ENCODE results near the gene PTCRA.
"Not testable (repeated sequence)": the region's sequence is repeated elsewhere in the genome, so short reads cannot be mapped to it uniquely, and the experiment has no call there.

Gene PTCRA, protein sequence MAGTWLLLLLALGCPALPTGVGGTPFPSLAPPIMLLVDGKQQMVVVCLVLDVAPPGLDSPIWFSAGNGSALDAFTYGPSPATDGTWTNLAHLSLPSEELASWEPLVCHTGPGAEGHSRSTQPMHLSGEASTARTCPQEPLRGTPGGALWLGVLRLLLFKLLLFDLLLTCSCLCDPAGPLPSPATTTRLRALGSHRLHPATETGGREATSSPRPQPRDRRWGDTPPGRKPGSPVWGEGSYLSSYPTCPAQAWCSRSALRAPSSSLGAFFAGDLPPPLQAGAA

DNA sequence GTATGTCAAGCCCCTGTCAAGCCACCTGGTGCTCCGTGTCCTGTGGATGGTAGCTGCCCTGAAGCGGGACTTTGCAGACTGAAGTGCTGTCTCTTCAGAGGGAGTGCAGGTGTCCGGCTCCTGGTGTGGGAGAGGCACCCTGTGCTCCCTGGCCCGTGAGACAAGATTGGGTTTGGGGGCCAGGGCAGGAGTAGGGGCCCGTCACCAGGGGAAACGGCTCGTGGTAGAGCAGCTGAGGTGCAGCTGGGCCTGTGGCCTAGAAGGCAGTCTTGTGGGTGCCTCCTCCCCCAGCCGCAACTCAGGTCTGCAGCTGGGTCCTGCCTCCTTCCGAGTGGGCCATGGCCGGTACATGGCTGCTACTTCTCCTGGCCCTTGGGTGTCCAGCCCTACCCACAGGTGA is at the start of gene PTCRA:
Gene PTCRA (plus strand): TSS at position 322 of the 400 bp plus-strand sequence. CDS start 17 bp downstream, at position 339.
- DNase-seq: no peak

DNA sequence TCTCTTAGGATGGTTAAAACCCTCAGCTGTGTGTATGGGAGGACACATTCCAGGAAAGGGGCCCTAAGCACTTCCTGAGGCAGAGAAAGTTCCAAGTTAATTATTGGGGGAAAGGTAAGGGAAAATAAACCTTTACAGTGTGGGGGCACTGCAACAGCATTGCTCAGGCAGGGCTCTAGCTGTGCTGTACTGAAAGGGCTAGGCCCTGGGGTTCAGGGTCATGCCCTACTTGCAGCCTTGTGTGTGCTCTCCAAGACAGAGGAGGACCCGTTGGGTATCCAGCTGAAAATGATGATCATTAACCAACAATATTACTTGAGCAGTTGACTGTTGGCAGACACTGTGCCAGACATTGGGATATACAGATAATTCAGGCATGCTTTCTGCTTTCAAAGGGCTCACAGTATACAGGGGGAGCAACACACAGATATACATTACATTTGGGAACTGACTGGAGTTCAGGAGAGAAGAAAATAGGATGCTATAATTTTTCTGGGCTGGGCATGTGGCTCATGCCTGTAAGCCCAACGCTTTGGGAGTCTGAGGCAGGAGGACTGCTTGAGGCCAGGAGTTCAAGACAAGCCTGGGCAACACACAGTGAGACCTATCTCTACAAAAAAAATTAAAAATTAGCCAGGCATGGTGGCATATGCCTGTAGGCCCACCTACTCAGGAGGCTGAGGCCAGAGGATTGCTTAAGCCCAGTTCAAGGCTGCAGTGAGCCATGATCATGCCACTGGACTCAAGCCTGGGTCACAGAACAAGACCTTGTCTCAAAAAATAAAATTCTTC is 45.5 kb upstream of the PTCRA start:
- no peak for DNase-seq

DNA sequence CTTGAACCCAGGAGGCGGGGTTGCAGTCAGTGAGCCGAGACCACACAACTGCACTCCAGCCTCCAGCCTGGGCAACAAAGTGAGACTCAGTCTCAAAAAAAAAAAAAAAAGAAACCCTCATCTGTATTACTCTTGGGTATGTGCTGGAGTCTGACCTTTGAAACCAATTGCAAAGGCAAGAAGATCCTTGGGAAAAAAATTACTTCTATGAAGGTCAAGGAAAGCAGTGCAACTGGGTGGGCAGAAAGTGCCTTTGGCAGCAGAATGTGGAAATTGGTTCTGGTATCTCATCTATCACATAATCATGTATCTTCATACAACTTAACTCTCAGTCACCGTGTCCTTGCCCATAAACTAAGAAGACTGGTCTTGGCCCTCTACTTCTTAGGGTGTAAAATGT is 44.1 kb upstream of the PTCRA start:
- no peak for DNase-seq

DNA sequence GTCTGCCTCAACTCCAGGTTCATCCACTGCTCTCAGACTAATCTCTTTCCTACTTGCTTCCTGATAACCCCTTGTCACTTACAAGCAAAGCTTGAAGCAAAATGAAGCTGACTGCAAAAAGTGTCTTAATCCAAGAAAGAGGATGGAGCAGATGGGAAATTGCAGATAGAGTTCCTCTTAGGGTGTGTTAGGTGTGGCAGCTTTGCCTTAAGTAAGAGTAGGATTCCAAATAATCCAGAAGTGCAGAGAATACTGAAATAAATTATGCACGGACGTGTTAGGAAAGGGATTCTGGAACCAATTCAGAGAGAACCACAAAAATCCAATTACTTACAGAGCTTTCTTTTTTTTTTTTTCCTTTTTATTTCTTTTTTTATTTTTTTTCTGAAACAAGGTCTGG is 42.5 kb upstream of the PTCRA start:
- no peak for DNase-seq

DNA sequence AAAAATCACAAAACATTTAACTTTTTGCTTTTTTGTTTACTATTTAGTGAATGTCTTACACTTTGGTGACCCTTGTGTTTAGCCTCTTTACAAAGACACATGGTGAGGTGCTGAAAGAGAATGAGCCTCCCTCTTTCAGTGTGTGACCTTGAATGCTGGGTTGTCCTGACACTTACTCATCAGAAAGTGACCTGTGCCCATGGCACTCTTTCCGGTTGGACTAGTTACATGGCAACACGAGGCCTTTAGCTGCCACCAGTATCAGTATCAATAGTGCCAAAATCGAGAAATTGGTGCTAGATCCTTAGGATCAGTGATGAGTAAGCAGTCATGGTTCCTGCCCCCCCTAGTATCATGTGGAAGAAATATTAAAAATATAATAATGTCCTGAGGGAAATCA is 38.2 kb upstream of the PTCRA start:
- DNase-seq: no peak

DNA sequence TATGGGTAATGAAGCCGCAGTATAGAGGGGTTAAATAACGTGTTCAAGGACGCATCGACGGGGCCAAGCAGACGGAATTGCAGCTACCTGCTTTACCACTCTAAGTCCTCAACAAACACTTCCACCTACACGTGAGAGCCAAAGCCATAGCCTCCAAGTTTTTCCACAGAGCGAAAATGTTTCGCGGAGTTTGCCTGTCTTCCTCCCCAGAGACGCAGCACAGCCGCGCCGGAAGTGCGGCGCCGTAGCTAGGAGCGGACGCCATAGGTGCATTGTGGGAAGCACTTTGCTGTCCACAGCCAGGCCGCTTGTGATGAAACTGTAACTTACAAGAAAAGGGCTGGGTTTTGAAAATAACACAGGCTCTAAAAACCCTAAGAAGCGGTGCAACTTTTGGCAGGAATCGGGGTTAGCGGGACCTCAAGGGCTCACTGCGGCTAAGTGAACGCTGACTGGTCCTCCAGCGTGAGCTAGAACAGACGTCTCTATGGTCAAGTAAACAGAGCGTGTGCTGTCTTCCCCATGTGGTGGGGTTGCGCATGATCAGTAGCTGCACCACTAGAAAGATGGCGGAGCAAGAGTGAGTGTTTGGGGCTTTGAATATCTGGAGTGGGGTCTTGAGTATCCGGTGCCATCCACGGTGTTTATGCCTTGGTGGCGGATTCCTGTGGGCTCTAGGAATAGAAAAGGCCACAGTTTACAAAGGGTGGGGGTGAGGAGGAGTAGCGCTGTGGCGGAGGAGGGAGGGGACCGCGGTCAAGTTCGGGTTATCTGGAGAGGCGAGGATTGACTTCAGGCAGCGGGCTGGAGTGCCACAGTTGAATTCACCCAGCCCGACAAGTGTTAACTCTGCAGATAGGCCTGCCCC is 36.2 kb upstream of the PTCRA start, which contains the start of gene RPL7L1:
Gene RPL7L1 (plus strand): TSS at position 245 of the 868 bp plus-strand sequence. CDS start 295 bp downstream, at position 540.
- peak; percentile 76 to 82 for DNase-seq

DNA sequence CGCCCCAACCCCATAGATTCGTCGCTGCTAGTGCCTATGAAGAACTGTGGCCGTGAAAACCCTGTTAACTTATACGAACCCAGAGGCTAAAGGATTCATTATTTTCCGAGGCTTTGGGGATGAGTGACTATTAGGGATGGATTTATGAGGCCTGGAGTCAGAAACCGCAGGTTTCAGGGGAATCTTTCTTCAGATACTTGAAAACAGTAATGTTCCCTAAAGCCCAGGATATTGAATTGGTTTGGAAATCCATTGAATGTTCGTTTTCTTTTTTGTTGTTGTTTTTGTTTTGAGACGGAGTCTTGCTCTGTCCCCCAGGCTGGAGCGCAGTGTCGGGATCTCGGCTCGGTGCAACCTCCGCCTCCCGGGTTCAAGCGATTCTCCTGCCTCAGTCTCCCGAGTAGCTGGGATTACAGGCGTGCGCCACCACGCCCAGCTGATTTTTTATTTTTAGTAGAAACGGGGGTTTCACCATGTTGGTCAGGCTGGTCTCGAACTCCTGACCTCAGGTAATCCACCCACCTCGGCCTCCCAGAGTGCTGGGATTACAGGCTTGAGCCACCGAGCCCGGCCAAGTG is 35.5 kb upstream of the PTCRA start:
- DNase-seq: not testable (repeated sequence)

DNA sequence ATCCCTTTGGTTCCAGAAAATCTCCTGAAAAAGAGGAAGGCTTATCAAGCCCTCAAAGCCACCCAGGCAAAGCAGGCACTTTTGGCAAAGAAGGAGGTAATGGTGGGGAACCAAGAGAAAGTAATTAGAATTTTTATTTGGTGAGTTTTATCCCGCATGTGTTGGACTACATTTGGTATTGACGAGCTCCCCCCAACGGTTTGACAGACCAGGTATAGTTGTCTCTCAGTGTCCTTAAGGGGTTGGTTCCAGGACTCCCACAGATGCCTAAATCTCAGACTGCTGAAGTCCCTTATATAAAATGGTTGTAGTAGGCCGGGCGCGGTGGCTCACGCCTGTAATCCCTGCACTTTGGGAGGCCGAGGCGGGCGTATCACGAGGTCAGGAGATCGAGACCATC is 35.0 kb upstream of the PTCRA start:
- DNase-seq: not testable (repeated sequence)

DNA sequence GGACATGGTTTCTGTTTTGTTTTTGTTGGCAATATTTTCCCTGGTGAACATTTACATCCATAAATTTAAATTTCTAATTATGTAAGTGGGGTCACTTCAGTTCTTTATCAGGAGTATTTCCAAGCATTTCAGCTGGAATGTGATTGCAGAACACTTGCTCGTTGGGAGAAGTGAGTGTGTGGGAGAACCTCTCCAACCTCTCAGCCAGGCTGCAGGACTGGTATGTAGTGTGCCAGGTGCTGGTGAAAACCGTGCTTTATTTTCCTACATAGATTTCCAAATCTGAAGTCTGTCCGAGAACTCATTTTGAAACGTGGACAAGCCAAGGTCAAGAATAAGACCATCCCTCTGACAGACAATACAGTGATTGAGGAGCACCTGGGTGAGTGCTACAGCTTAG is 30.2 kb upstream of the PTCRA start:
- DNase-seq: no peak

DNA sequence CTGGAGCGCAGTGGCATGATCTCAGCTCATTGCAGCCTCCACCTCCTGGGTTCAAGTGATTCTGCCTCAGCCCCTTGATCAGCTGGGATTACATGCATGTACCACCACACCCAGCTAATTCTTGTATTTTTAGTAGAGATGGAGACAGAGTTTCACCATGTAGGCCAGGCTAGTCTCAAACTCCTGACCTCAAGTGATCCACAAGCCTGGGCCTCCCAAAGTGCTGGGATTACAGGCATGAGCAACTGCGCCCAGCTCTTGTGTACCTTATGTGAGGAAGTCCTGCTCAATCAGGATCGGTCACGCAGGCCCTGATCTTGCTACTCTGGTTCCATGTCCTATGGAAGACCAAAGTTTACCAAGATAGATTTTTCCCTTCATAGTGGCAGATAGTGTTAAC is 27.7 kb upstream of the PTCRA start:
- not testable (repeated sequence) for DNase-seq

DNA sequence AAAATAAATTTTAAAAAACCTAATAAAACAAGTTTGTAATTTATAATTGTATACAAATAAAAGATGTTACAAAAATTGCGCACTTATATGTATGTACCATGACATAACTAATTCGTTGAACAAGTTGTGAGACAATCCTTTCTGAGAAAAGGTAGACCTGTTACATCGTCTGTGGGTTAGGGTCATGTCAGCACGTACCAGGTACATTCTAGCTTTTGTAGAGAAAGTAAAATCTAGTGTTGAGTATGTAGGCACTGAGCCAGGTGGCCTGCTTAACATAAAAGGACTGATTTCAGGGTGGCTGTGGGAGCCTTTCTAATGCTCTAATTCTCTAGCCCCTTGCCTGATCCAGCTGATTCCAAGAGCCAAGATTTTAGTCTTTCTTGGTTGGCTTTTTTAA is 26.0 kb upstream of the PTCRA start:
- DNase-seq: no peak

DNA sequence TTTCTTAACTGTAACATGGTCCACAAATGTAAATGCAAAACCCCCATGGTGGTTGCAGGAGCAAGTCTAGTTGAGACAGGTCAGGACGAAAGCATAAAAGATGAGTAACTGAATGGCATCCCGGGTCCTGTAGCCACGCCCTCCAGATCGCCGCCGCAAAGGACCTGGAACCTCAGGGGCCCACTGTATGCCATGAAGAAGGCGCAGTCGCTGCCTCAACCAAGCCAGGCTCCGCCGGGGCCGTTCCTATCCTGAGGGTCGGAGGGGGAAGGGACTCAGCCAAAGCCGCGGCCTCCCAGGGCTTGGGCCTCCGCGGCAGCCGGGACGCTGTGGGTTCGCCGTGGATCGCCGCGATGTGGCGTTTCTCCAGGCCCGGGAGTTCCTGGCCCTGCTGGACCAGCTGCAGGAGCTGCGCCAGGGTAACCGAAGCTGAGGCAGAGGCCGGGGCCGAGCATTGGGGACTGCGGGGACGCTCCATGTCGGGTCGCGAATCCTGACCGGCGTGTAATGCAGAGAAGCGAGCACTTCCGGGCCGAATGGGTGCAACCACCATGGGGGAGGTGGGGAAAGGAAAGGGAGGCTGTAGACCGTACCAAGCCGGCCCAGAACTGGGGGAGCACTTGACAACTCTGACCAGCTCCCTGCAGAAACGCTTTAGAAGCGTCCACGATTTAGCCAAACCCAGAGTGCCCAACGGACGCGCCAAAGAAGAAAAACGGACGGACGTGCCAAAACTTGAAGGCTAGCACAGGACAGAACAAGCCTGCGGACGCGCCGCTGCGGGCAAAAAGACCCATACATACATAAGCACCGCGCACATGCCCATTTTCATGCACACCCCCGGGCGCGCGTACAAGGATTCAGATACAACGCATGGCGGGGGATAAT is 25.3 kb upstream of the PTCRA start:
- DNase-seq: peak; percentile 98

DNA sequence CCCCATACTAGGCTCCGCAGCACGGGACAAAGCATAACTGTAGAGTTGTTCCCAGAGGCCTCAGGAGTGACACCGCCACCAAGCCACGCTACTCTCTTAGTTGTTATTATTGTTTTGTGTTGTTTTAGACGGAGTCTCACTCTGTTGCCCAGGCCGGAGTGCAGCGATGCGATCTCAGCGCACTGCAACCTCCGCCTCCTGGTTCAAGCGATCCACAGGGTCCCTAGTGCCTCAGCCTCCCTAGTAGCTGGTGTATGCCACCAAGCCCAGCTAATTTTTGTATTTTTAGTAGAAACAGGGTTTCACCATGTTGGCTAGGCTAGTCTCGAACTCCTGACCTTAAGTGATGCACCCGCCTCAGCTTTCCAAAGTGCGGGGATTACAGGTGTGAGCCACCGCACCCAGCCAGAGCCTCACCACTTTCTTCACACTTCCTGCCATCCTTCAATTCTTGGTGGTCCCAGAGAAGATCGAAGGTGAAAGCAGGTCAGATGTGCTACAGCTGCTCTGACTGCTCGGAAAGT is 24.6 kb upstream of the PTCRA start:
- DNase-seq: no peak

DNA sequence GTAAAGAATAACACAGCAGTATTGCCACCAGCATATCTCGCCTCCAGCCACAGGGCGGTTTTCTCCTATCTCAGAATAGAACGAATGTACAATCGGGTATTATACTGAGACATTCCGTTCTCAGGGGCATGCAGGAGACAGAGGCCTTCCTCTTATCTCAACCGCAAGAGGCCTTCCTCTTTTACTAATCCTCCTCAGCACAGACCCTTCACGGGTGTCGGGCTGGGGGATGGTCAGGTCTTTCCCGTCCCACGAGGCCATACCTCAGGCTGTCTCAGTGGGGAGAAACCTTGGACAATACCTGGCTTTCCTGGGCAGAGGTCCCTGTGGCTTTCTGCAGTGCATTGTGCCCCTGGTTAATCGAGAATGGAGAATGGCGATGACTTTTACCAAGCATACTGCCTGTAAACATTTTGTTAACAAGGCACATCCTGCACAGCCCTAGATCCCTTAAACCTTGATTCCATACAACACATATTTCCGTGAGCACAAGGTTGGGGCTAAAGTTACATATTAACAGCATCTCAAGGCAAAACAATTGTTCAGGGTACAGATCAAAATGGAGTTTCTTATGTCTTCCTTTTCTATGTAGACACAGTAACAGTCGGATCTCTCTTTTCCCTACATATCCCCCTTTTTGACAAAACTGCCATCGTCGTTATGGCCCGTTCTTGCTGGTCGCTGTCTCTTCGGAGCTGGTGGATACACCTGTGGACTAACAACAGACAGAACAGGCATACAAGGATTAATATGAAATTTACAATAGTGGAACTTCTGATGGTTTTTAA is 21.6 kb upstream of the PTCRA start:
- not testable (repeated sequence) for DNase-seq

DNA sequence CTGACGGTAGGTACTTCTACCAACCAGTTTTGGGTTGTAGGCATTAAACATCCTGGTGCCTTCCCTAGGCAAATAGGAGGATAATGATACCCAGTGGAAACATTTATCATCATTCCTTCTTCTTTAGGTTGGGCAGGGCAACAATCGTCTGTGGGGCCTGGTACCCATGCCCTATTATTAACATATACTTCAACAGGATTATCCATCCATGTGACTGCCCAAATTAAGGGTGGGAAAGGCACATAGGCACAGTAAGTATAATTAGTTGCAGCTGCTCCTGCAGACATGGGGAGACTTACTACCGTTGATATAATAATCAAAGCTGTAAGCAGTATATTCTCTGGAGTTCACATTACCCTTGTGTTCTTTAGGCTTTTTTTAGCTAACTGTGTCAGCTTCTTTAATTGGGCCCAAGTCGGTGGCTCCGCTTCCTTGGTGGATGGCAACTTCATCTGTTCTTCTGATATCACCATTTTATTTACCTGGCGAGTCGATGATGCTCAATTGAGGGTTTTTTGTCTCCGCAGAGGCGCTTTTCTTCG is 19.6 kb upstream of the PTCRA start:
- DNase-seq: no peak

DNA sequence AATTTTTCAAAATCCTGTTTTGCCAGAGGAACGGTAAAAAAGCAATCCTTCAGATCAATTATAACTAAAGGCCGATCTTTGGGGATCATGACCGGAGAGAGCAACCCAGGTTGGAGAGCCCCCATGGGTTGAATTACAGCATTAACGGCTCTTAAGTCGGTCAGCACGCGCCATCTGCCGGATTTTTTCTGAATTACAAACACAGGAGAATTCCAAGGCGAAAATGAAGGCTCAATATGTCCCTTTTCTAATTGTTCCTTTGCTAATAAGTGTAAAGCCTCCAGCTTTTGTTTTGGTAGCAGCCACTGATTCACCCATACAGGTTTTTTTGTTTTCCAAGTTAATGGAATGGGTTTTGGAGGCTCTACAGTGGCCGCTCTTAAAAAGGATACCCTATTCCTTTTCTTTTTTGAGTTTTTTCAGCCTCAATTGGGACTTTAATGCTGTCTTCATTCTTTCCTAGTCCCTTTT is 16.9 kb upstream of the PTCRA start:
- DNase-seq: peak; percentile 77 to 78

DNA sequence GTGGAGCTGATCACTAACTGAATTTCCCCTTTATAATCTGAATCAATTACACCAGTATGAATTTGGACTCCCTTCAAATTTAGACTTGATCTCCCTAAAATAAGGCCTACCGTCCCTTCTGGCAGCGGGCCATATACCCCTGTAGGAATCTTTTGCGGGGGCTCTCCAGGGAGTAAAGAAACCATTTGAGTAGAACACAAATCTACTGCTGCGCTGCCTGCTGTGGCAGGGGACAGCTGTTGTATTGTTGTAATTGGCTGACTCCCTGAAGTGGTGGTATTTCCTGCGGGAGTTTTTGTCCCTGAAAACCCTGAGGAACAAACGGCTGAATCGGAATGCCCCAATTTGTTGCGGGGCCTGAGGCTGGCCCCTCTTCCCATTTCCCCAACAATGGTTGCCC is 16.0 kb upstream of the PTCRA start:
- peak in 1 of 2 experiments; percentile 23 for DNase-seq

DNA sequence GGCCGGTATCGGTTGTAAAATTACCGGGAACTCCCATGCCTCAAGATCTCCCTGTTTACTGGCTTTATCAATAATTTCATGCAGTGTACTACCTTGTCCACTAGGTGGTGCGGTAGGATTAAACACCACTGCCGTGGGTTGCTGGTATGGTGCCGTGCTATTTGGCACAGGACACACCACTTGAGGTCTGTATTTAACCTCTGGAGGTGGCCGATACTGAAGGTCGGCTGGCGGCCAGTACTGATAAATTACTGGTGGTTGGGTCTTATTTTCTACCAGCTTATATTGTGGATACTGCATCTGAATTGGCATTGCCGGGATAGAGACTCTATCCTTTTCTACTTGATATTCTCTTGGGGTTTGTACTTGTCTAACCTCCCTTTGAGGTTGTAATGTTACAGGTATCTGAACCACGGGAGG is 14.3 kb upstream of the PTCRA start:
- DNase-seq: peak; percentile 94 to 95

DNA sequence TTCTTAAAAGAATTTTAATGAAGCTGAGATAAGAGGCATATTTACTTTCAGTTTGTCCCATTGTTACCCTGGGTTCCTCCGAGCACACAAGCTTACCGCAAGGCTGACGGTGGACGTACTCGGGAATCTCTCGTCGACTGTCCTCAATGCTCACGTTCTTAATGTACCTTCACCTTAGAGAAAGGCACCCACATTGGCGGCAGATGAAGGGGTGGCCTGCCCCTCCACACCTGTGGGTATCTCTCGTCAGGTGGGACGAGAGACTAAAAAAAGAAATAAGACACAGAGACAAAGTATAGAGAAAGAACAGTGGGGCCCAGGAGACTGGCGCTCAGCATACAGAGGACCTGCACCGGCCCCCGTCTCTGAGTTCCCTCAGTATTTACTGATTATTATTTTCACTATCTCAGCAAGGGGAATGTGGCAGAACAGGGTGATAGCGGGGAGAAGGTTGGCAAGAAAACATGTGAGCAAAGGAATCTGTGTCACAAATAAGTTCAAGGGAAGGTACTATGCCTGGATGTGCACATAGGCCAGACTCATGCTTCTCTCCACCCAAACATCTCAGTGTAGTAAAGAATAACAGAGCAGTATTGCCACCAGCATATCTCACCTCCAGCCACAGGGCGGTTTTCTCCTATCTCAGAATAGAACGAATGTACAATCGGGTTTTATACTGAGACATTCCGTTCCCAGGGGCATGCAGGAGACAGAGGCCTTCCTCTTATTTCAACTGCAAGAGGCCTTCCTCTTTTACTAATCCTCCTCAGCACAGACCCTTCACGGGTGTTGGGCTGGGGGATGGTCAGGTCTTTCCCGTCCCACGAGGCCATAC is 13.2 kb upstream of the PTCRA start:
- DNase-seq: peak; percentile 20 to 23
